HepG2 (cell line): ENCODE measurements around the gene SHISA5. TPM values are rescaled to one million over a fixed set of nuclear protein-coding genes. Genes with fewer than 3 reads are reported as not detected.

ENCODE experiments used
- GTF2F1 ChIP-seq: fragments of 150-350 bp; IDR thresholded peaks from 2 replicates; pipeline ENCODE4 v1.6.1; 2014; ENCODE audit warnings: low read length
- HNF4A ChIP-seq: sonication (generic); formaldehyde crosslinking; IDR thresholded peaks from 2 replicates; pipeline ENCODE4 v1.4.0; 2020; ENCODE audit warnings: missing genetic modification reagents
- HNF4G ChIP-seq, 2 experiments: sonication (generic) in 1 of 2; formaldehyde crosslinking in 1 of 2; IDR thresholded peaks; 2 replicates each; pipeline versions ENCODE4 v1.4.0 to v1.6.1; 2011 to 2020; ENCODE audit warnings: borderline replicate concordance in 2 of 2, low read depth in 2 of 2, mild to moderate bottlenecking in 2 of 2, low read length in 1 of 2, missing genetic modification reagents in 1 of 2, moderate library complexity in 1 of 2
- NCOR1 ChIP-seq: fragments of 200-600 bp; sonication (generic); IDR thresholded peaks from 2 replicates; pipeline ENCODE4 v1.7.0; 2017; ENCODE audit warnings: antibody characterized with exemption, low read length, borderline replicate concordance
- NR2F6 ChIP-seq, 2 experiments: IDR thresholded peaks; 2 replicates each; pipeline ENCODE4 v1.6.1; 2016; ENCODE audit warnings: antibody characterized with exemption in 1 of 2, mild to moderate bottlenecking in 1 of 2
- SMC3 ChIP-seq: IDR thresholded peaks from 2 replicates; pipeline ENCODE4 v1.6.1; 2011; ENCODE audit warnings: low read length, improper control_type of control experiment
- ZNF609 ChIP-seq: sonication (generic); formaldehyde crosslinking; IDR thresholded peaks from 2 replicates; pipeline ENCODE4 v1.4.0; 2020; ENCODE audit warnings: mild to moderate bottlenecking, missing genetic modification reagents, borderline replicate concordance
- ZNF687 ChIP-seq: sonication (generic); formaldehyde crosslinking; IDR thresholded peaks from 2 replicates; pipeline ENCODE4 v1.5.1; 2020; ENCODE audit warnings: mild to moderate bottlenecking, missing genetic modification reagents, moderate library complexity
- polyA plus RNA-seq, 8 experiments: library from polyadenylated mRNA; depleted of rRNA in 3 of 8; stranded (reverse) in 7 of 8; unstranded in 1 of 8; fragments of >200 nt; fragmentation: Illumina TruSeq in 4 of 8; extraction: Trizol in 4 of 8; gene quantifications; 2 replicates each; pipeline versions ENCODE4 v1.2.1 to v1.2.3, GENCODE V29; 2011 to 2016; ENCODE audit warnings: low read depth in 4 of 8, missing spikeins in 1 of 8, mixed read lengths in 1 of 8; ENCODE audit not compliant: insufficient read depth in 1 of 8
- total RNA-seq, 5 experiments: library from RNA; depleted of rRNA; stranded (reverse); fragments of >200 nt; fragmentation: Illumina TruSeq; extraction: Trizol; gene quantifications; 2 replicates each; pipeline ENCODE4 v1.2.3, GENCODE V29; 2016; ENCODE audit warnings: low read depth in 1 of 5

SHISA5 gene
- total and polyA plus RNA-seq, 2 of the 13 experiments (the other 11 are each of a cell fraction or from before 2014, with no cell fraction given), result 75.8 to 91.4 TPM

- TF ChIP-seq ZNF609 (CRISPR knock-in tag) (no peak), GTF2F1 (no peak), ZNF687 (CRISPR knock-in tag) (peak; percentile 50; the same call in 1 of the 2 replicates), NR2F6 (IDR thresholded peaks at IDR 0.05) (no peak), NR2F6 (CRISPR knock-in tag; IDR thresholded peaks at IDR 0.05) (0 out of 2 replicates have a peak, but pooled peaks have one; percentile 14), SMC3 (0 out of 2 replicates have a peak, but pooled peaks have one; percentile 0), HNF4G (IDR thresholded peaks at IDR 0.05; ENCODE audit: borderline replicate concordance, low read depth, low read length) (peak; percentile 65), HNF4G (CRISPR knock-in tag; IDR thresholded peaks at IDR 0.05; ENCODE audit: borderline replicate concordance, low read depth) (no peak), NCOR1 (peak; percentile 77), HNF4A (CRISPR knock-in tag) (peak; percentile 71)
These were observed 81.7 kb downstream of the SHISA5 start (continued) for GRCh38 chr3:48422272-48422671.
